ENCODE data around the gene AVPI1. TPM values are rescaled to one million over a fixed set of nuclear protein-coding genes. Genes with fewer than 3 reads are reported as not detected.

Gene AVPI1
- total and polyA plus RNA-seq, 4 donors: 6.6 to 22.1 (median 11.9) TPM

- TF ChIP-seq ZBTB33 (IDR thresholded peaks at IDR 0.05): no peak
- TF ChIP-seq CTCF (IDR thresholded peaks at IDR 0.05; ENCODE audit: low read depth, low read length, missing input control): no peak
- TF ChIP-seq TAF1 (conservative IDR thresholded peaks at IDR 0.05): no peak
- TF ChIP-seq HNF4G (IDR thresholded peaks at IDR 0.05): no peak
- TF ChIP-seq REST (IDR thresholded peaks at IDR 0.05): no peak
- no peak for TF ChIP-seq MAX (IDR thresholded peaks at IDR 0.05)
- no peak for TF ChIP-seq GABPA (IDR thresholded peaks at IDR 0.05 in 1 of 2, conservative IDR thresholded peaks at IDR 0.05 in 1 of 2)
- no peak for TF ChIP-seq SP1 (IDR thresholded peaks at IDR 0.05)
- no peak for TF ChIP-seq NR2F2 (IDR thresholded peaks at IDR 0.05)
- no peak for TF ChIP-seq FOXA2 (IDR thresholded peaks at IDR 0.05)
- TF ChIP-seq YY1 (IDR thresholded peaks at IDR 0.05): no peak
- no peak for TF ChIP-seq HNF4A (conservative IDR thresholded peaks at IDR 0.05)
- TF ChIP-seq FOXA1 (IDR thresholded peaks at IDR 0.05): no peak
- no peak for TF ChIP-seq ATF3 (IDR thresholded peaks at IDR 0.05)
- no peak for TF ChIP-seq RXRA (IDR thresholded peaks at IDR 0.05)
- TF ChIP-seq RAD21 (IDR thresholded peaks at IDR 0.05): no peak
- no peak for TF ChIP-seq EGR1 (IDR thresholded peaks at IDR 0.05; ENCODE audit: low read depth in 2 of 2)
- no peak for TF ChIP-seq JUND (IDR thresholded peaks at IDR 0.05)
- no peak overlapping the region for H3K9ac ChIP-seq (ENCODE audit: low read depth in 1 of 2, low read length in 2 of 2)
- H3K4me3 ChIP-seq (ENCODE audit: low read depth in 1 of 3, low read length in 3 of 3): no peak overlapping the region
- no peaks in the 10 kb centered on the region for H3K27me3 ChIP-seq (ENCODE audit: control insufficient read depth in 4 of 4, insufficient read depth in 4 of 4, low read length in 3 of 4)
- H3K9me3 ChIP-seq (ENCODE audit: control insufficient read depth in 4 of 4, low read length in 3 of 4): peaks cover 0 to 2% (median 0%) of the 10 kb centered on the region in 4 donors
- no peaks in the 10 kb centered on the region for H3K36me3 ChIP-seq (ENCODE audit: control insufficient read depth in 4 of 4, insufficient read depth in 3 of 4, low read depth in 1 of 4, low read length in 3 of 4)
- no peak overlapping the region for H3K27ac ChIP-seq (ENCODE audit: low read depth in 1 of 2, low read length in 2 of 2)
- WGBS: 87% methylated on average over 5 of the region's 5 CpGs
- DNase-seq (ENCODE audit: low spot score): no peak
- peaks cover 2 to 26% (median 12%) of the 10 kb centered on the region in 4 donors for H3K4me1 ChIP-seq (ENCODE audit: control insufficient read depth in 4 of 4, insufficient read depth in 4 of 4, low read length in 3 of 4)
Measured at GRCh38 chr10:97689559-97690020, 2.5 kb upstream of the AVPI1 start.

All from liver (tissue), 9 donors.